ENCODE measurements around the gene SFPQ.

DNA sequence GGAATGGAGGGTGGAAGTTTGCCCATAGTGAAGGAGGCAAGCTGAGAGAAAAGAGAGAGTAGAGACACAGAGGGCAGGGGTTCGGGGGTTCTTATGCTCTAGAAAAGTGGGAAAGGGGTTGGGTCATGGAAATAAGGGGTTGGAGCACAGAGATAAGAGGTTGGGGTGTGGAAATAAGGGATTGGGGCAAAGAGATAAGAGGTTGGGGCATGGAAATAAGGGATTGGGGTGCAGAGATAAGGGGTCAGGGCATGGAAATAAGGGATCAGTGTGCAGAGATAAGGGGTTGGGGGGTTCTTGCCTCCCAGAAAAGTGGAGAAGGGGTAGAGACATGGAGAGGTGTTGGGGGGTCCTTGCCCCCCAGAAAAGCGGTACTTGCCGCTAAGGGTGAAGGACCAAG, 56.2 kb downstream of the SFPQ start:
- TF ChIP-seq, protein P1, sequence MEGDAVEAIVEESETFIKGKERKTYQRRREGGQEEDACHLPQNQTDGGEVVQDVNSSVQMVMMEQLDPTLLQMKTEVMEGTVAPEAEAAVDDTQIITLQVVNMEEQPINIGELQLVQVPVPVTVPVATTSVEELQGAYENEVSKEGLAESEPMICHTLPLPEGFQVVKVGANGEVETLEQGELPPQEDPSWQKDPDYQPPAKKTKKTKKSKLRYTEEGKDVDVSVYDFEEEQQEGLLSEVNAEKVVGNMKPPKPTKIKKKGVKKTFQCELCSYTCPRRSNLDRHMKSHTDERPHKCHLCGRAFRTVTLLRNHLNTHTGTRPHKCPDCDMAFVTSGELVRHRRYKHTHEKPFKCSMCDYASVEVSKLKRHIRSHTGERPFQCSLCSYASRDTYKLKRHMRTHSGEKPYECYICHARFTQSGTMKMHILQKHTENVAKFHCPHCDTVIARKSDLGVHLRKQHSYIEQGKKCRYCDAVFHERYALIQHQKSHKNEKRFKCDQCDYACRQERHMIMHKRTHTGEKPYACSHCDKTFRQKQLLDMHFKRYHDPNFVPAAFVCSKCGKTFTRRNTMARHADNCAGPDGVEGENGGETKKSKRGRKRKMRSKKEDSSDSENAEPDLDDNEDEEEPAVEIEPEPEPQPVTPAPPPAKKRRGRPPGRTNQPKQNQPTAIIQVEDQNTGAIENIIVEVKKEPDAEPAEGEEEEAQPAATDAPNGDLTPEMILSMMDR (IDR thresholded peaks at IDR 0.05; ENCODE audit: poor library complexity, severe bottlenecking): no peak
- TF ChIP-seq, protein P2, sequence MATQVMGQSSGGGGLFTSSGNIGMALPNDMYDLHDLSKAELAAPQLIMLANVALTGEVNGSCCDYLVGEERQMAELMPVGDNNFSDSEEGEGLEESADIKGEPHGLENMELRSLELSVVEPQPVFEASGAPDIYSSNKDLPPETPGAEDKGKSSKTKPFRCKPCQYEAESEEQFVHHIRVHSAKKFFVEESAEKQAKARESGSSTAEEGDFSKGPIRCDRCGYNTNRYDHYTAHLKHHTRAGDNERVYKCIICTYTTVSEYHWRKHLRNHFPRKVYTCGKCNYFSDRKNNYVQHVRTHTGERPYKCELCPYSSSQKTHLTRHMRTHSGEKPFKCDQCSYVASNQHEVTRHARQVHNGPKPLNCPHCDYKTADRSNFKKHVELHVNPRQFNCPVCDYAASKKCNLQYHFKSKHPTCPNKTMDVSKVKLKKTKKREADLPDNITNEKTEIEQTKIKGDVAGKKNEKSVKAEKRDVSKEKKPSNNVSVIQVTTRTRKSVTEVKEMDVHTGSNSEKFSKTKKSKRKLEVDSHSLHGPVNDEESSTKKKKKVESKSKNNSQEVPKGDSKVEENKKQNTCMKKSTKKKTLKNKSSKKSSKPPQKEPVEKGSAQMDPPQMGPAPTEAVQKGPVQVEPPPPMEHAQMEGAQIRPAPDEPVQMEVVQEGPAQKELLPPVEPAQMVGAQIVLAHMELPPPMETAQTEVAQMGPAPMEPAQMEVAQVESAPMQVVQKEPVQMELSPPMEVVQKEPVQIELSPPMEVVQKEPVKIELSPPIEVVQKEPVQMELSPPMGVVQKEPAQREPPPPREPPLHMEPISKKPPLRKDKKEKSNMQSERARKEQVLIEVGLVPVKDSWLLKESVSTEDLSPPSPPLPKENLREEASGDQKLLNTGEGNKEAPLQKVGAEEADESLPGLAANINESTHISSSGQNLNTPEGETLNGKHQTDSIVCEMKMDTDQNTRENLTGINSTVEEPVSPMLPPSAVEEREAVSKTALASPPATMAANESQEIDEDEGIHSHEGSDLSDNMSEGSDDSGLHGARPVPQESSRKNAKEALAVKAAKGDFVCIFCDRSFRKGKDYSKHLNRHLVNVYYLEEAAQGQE (IDR thresholded peaks at IDR 0.05; ENCODE audit: borderline replicate concordance): no peak
- no peak for TF ChIP-seq EP300 (conservative IDR thresholded peaks at IDR 0.05; ENCODE audit: poor library complexity, severe bottlenecking)
- TF ChIP-seq SMC3 (conservative IDR thresholded peaks at IDR 0.05; ENCODE audit: poor library complexity): no peak
- TF ChIP-seq TAF1 (IDR thresholded peaks at IDR 0.05; ENCODE audit: low read depth): no peak
- no peak for TF ChIP-seq RAD21 (conservative IDR thresholded peaks at IDR 0.05)

All from neural cell (in vitro differentiated cells).